22Rv1 (cell line): ENCODE measurements around the gene TTLL9.

ENCODE experiments used
- CTCF ChIP-seq: fragments of 450-650 bp; IDR thresholded peaks from 2 replicates; pipeline ENCODE4 v1.5.1; 2017; ENCODE audit warnings: mild to moderate bottlenecking
- ZFX ChIP-seq: fragments of 450-650 bp; IDR thresholded peaks from 2 replicates; pipeline ENCODE4 v1.6.1; 2017; ENCODE audit warnings: antibody characterized with exemption, borderline replicate concordance

- TF ChIP-seq CTCF (no peak), ZFX (no peak)
Observed at GRCh38 chr20:31908016-31908415, 37.6 kb downstream of the TTLL9 start.
